GM04503 (cell line): Measurements from ENCODE around the gene AUTS2.
"Not testable (repeated sequence)": the region's sequence is repeated elsewhere in the genome, so short reads cannot be mapped to it uniquely, and the experiment has no call there.

Source experiments
- DNase-seq: peaks from one replicate; pipeline ENCODE4 v3.0.0-alpha.2; 2012; ENCODE audit warnings: low read depth

The AUTS2 gene

GRCh38 chr7:70582927-70583895 is 984.9 kb downstream of the AUTS2 start:
- DNase-seq, result no peak

- DNase-seq, result no peak
Observed at GRCh38 chr7:70583965-70584883, 985.9 kb downstream of the AUTS2 start.

GRCh38 chr7:70585071-70585470 is 986.8 kb downstream of the AUTS2 start:
- no peak for DNase-seq

GRCh38 chr7:70586822-70587221 is 988.5 kb downstream of the AUTS2 start:
- DNase-seq, result peak; percentile 62

GRCh38 chr7:70587739-70588138 is 989.5 kb downstream of the AUTS2 start:
- DNase-seq, result no peak

- no peak for DNase-seq
Observed at GRCh38 chr7:70588191-70588921, 990.1 kb downstream of the AUTS2 start.

GRCh38 chr7:70589010-70589409 is 990.7 kb downstream of the AUTS2 start:
- no peak for DNase-seq

GRCh38 chr7:70589590-70589989 is 991.3 kb downstream of the AUTS2 start:
- DNase-seq, result no peak

- DNase-seq, result no peak
Observed at GRCh38 chr7:70590126-70590854, 992.0 kb downstream of the AUTS2 start.

GRCh38 chr7:70591643-70592042 is 993.4 kb downstream of the AUTS2 start:
- DNase-seq, result no peak

GRCh38 chr7:70592171-70592570 is 993.9 kb downstream of the AUTS2 start:
- DNase-seq, result no peak

GRCh38 chr7:70594170-70594569 is 995.9 kb downstream of the AUTS2 start:
- DNase-seq, result no peak

- not testable (repeated sequence) for DNase-seq
Observed at GRCh38 chr7:70594885-70595284, 996.6 kb downstream of the AUTS2 start.

- no peak for DNase-seq
Observed at GRCh38 chr7:70595370-70595754, 997.1 kb downstream of the AUTS2 start.

GRCh38 chr7:70595755-70596597 is 997.7 kb downstream of the AUTS2 start:
- DNase-seq, result no peak

- DNase-seq, result no peak
Observed at GRCh38 chr7:70596598-70596913, 998.3 kb downstream of the AUTS2 start.

- DNase-seq, result no peak
Observed at GRCh38 chr7:70597066-70597465, 998.8 kb downstream of the AUTS2 start.

- no peak for DNase-seq
Observed at GRCh38 chr7:70598976-70599375, 1000.7 kb downstream of the AUTS2 start.

- DNase-seq, result no peak
Observed at GRCh38 chr7:70599446-70600190, 1001.3 kb downstream of the AUTS2 start.

GRCh38 chr7:70600993-70601392 is 1002.7 kb downstream of the AUTS2 start:
- no peak for DNase-seq
